Panc1 (cell line): ENCODE results near the gene GON7.
"Not testable (repeated sequence)": the region's sequence is repeated elsewhere in the genome, so short reads cannot be mapped to it uniquely, and the experiment has no call there.

Experiments used
- CTCF ChIP-seq: fragments of 450-650 bp; IDR thresholded peaks from 2 replicates; pipeline ENCODE4 v1.5.1; 2017; ENCODE audit warnings: mild to moderate bottlenecking
- POLR2AphosphoS5 ChIP-seq: IDR thresholded peaks from 2 replicates; pipeline ENCODE4 v1.6.1; 2012; ENCODE audit warnings: mild to moderate bottlenecking, low read depth, low read length, moderate library complexity
- REST ChIP-seq, 2 experiments: IDR thresholded peaks; 2 replicates each; pipeline ENCODE4 v1.6.1; 2011 to 2012; ENCODE audit warnings: low read depth in 2 of 2, control low read depth in 1 of 2, low read length in 1 of 2, mild to moderate bottlenecking in 1 of 2, moderate library complexity in 1 of 2; ENCODE audit not compliant: insufficient read depth in 1 of 2
- SIN3A ChIP-seq: IDR thresholded peaks from 2 replicates; pipeline ENCODE4 v1.6.1; 2012; ENCODE audit warnings: low read depth, mild to moderate bottlenecking, low read length, moderate library complexity, borderline replicate concordance; ENCODE audit not compliant: insufficient read depth
- TCF7L2 ChIP-seq: IDR thresholded peaks from 2 replicates; pipeline ENCODE4 v1.6.1; 2011; ENCODE audit warnings: mild to moderate bottlenecking, low read depth, low read length, inconsistent platforms

- not testable (repeated sequence) for TF ChIP-seq CTCF; POLR2AphosphoS5; REST (IDR thresholded peaks at IDR 0.05; ENCODE audit: insufficient read depth in 1 of 2, low read depth in 2 of 2, low read length in 1 of 2); SIN3A; TCF7L2
Measured at GRCh38 chr14:93174731-93175130, 32.1 kb downstream of the GON7 start.
